ENCODE data around the gene GRIA3.

The GRIA3 gene

GRCh38 chrX:123310112-123310511 lies 126.0 kb downstream of the GRIA3 start:
- H3K79me2 ChIP-seq (ENCODE audit: insufficient read depth, low read length), result no peaks in the 10 kb centered on the region
- H3K27me3 ChIP-seq (ENCODE audit: insufficient read depth, low read length, poor library complexity), result no peaks in the 10 kb centered on the region
- no peaks in the 10 kb centered on the region for H3K36me3 ChIP-seq (ENCODE audit: insufficient read depth, low read length)
- no peak for ATAC-seq (ENCODE audit: insufficient read depth, low read depth)
- H3K9ac ChIP-seq (ENCODE audit: low read depth, low read length), result no peak overlapping the region
- no peaks in the 10 kb centered on the region for H3K9me3 ChIP-seq (ENCODE audit: insufficient read depth, low read length, severe bottlenecking)
- no peaks in the 10 kb centered on the region for H4K20me1 ChIP-seq (ENCODE audit: insufficient read depth, low read length)
- TF ChIP-seq CTCF (IDR thresholded peaks at IDR 0.05; ENCODE audit: borderline replicate concordance, extremely low read depth, low read length, poor library complexity, severe bottlenecking) (no peak), EZH2 (IDR thresholded peaks at IDR 0.05; ENCODE audit: borderline replicate concordance, low read depth, low read length, severe bottlenecking) (no peak)
- no peaks in the 10 kb centered on the region for H3K4me1 ChIP-seq (ENCODE audit: insufficient read depth, low read length)
- no peak for DNase-seq
- no peak overlapping the region for H3K27ac ChIP-seq (ENCODE audit: low read length)
- H3K4me3 ChIP-seq (ENCODE audit: low read depth in 1 of 2, low read length in 2 of 2), result no peak overlapping the region
- H3K4me2 ChIP-seq (ENCODE audit: insufficient read depth, low read length), result no peak overlapping the region
- H2AFZ ChIP-seq (ENCODE audit: low read depth, low read length), result no peak overlapping the region

- no peak overlapping the region for H3K4me3 ChIP-seq (ENCODE audit: low read depth in 1 of 2, low read length in 2 of 2)
- H3K27ac ChIP-seq (ENCODE audit: low read length), result no peak overlapping the region
- H3K4me2 ChIP-seq (ENCODE audit: insufficient read depth, low read length), result no peak overlapping the region
- no peaks in the 10 kb centered on the region for H3K79me2 ChIP-seq (ENCODE audit: insufficient read depth, low read length)
- no peak overlapping the region for H2AFZ ChIP-seq (ENCODE audit: low read depth, low read length)
- no peaks in the 10 kb centered on the region for H3K9me3 ChIP-seq (ENCODE audit: insufficient read depth, low read length, severe bottlenecking)
- no peaks in the 10 kb centered on the region for H4K20me1 ChIP-seq (ENCODE audit: insufficient read depth, low read length)
- DNase-seq (no peak), ATAC-seq (ENCODE audit: insufficient read depth, low read depth) (no peak)
- no peaks in the 10 kb centered on the region for H3K4me1 ChIP-seq (ENCODE audit: insufficient read depth, low read length)
- no peaks in the 10 kb centered on the region for H3K36me3 ChIP-seq (ENCODE audit: insufficient read depth, low read length)
- no peak overlapping the region for H3K9ac ChIP-seq (ENCODE audit: low read depth, low read length)
- H3K27me3 ChIP-seq (ENCODE audit: insufficient read depth, low read length, poor library complexity), result no peaks in the 10 kb centered on the region
- TF ChIP-seq EZH2 (IDR thresholded peaks at IDR 0.05; ENCODE audit: borderline replicate concordance, low read depth, low read length, severe bottlenecking) (no peak), CTCF (IDR thresholded peaks at IDR 0.05; ENCODE audit: borderline replicate concordance, extremely low read depth, low read length, poor library complexity, severe bottlenecking) (no peak)
Observed at GRCh38 chrX:123311486-123311885, 127.4 kb downstream of the GRIA3 start.

GRCh38 chrX:123313486-123313885 lies 129.4 kb downstream of the GRIA3 start:
- ATAC-seq (ENCODE audit: insufficient read depth, low read depth) (no peak), DNase-seq (no peak)
- H3K4me3 ChIP-seq (ENCODE audit: low read depth in 1 of 2, low read length in 2 of 2), result no peak overlapping the region
- H2AFZ ChIP-seq (ENCODE audit: low read depth, low read length), result no peak overlapping the region
- no peaks in the 10 kb centered on the region for H3K27me3 ChIP-seq (ENCODE audit: insufficient read depth, low read length, poor library complexity)
- no peak overlapping the region for H3K27ac ChIP-seq (ENCODE audit: low read length)
- H3K36me3 ChIP-seq (ENCODE audit: insufficient read depth, low read length), result no peaks in the 10 kb centered on the region
- TF ChIP-seq CTCF (IDR thresholded peaks at IDR 0.05; ENCODE audit: borderline replicate concordance, extremely low read depth, low read length, poor library complexity, severe bottlenecking), result no peak
- TF ChIP-seq EZH2 (IDR thresholded peaks at IDR 0.05; ENCODE audit: borderline replicate concordance, low read depth, low read length, severe bottlenecking), result no peak
- no peak overlapping the region for H3K9ac ChIP-seq (ENCODE audit: low read depth, low read length)
- H3K79me2 ChIP-seq (ENCODE audit: insufficient read depth, low read length), result no peaks in the 10 kb centered on the region
- H3K4me2 ChIP-seq (ENCODE audit: insufficient read depth, low read length), result no peak overlapping the region
- no peaks in the 10 kb centered on the region for H4K20me1 ChIP-seq (ENCODE audit: insufficient read depth, low read length)
- H3K9me3 ChIP-seq (ENCODE audit: insufficient read depth, low read length, severe bottlenecking), result no peaks in the 10 kb centered on the region
- H3K4me1 ChIP-seq (ENCODE audit: insufficient read depth, low read length), result no peaks in the 10 kb centered on the region

- Histone ChIP-seq H2AFZ (ENCODE audit: low read depth, low read length) (no peak overlapping the region), H3K4me1 (ENCODE audit: insufficient read depth, low read length) (no peaks in the 10 kb centered on the region), H3K79me2 (ENCODE audit: insufficient read depth, low read length) (no peaks in the 10 kb centered on the region), H4K20me1 (ENCODE audit: insufficient read depth, low read length) (no peaks in the 10 kb centered on the region), H3K4me2 (ENCODE audit: insufficient read depth, low read length) (no peak overlapping the region), H3K36me3 (ENCODE audit: insufficient read depth, low read length) (no peaks in the 10 kb centered on the region), H3K27ac (ENCODE audit: low read length) (no peak overlapping the region), H3K9ac (ENCODE audit: low read depth, low read length) (no peak overlapping the region), H3K4me3 (ENCODE audit: low read depth in 1 of 2, low read length in 2 of 2) (no peak overlapping the region), H3K9me3 (ENCODE audit: insufficient read depth, low read length, severe bottlenecking) (no peaks in the 10 kb centered on the region), H3K27me3 (ENCODE audit: insufficient read depth, low read length, poor library complexity) (no peaks in the 10 kb centered on the region)
- DNase-seq, result no peak
- TF ChIP-seq CTCF (IDR thresholded peaks at IDR 0.05; ENCODE audit: borderline replicate concordance, extremely low read depth, low read length, poor library complexity, severe bottlenecking) (no peak), EZH2 (IDR thresholded peaks at IDR 0.05; ENCODE audit: borderline replicate concordance, low read depth, low read length, severe bottlenecking) (no peak)
- ATAC-seq (ENCODE audit: insufficient read depth, low read depth), result no peak
Observed at GRCh38 chrX:123320622-123321021, 136.5 kb downstream of the GRIA3 start.

Data from DND-41 (cell line).